NCI-H2029 treated with DMSO at 0.1 percent for 48 hours (cell line): ENCODE measurements around the gene SLC7A14.
A peak's percentile ranks its signal among the peaks of the same experiment; 100 is the strongest.

Experiments used
- DNase-seq: peaks from one replicate; lab custom pipeline; 2025; lab: John Stamatoyannopoulos, UW

SLC7A14 gene

DNA sequence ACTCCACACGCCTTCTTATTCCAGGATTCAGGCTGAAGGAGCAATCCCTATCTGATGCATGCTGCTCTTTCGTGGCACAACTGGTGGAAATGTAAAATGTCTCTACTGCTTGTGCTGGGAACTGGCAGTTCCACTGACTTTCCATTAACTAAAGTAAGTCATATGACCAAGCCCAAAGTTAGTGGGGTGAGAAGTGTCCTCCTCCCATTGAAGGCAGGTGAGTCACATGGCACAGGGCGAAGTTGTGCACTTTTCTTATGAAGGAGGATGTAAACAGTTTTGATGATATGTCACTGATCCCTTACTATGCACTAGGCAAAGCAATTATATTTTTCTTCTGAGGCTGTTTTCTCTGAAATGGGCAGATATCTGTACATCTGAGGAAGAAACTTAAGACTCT is 51.6 kb downstream of the SLC7A14 start:
- DNase-seq = no peak

DNA sequence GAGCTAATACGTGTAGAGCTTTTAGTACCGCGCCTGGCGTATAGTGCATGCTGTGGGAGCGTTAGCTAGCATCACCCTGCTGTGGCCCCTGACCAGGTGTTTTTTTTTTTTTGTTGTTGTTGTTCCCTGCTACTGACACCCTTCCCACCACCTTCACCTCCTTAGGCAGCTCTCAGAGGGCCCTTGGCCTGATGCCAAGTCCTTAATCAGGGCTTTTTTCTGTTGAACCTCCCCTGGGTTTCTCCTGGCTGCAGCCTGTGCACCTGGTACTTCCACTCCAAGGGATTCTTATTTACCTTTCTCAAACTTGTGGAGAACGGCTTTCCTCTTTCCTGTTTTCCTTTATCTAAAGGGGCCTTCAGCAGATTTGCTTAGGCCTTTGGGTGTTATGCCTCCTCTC is 53.3 kb downstream of the SLC7A14 start:
- DNase-seq = peak; percentile 38

DNA sequence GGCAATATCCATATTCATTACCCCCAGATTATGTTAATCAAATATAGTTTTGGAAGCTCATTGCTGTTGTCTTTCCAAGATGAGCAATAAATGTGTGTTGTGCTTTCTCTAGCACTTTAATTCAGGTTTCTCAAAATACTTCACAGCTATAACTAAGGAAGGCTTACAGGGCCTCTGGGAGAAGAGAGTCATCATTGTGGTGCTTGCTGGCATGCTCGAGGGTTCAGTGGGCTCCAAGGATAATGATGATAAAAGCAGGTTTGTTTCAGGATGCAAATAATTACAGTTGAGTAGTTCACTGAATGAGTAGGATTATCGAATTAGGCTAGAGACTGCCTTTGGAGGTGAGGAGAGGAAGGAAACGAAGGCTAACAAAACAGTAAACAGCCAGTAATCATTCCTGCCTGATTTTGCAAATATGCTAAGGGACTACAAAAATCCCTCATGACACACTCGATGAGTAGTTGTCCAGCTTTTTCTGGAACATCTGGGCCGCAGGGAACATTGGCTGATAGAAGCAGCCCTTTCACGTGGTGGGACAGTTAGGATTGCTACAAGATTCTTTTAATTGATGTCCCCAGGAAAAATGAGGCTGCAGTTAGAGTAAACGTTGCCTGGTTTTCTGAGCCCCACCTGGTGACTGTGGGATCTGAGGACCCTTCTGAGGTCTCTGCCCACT is 54.1 kb downstream of the SLC7A14 start:
- DNase-seq = no peak

DNA sequence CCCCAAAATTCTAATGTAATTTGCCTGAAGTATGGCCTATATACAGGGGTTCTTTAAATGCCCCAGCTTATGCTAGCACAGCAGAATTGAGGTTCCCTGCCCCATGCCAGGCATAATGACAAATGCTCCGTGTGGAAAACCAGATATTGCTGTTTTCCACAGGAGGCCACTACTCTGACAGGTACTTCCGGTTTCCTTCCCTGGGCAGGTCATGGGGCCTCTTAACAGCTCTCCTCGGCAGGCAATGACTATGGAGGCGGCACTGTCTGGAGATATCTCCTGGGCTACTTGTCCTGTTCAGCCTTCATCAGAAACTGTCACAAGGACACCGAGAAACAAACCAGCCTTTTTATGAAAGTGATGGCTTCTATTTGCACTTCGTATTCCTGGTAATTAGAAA is 54.8 kb downstream of the SLC7A14 start:
- no peak for DNase-seq

DNA sequence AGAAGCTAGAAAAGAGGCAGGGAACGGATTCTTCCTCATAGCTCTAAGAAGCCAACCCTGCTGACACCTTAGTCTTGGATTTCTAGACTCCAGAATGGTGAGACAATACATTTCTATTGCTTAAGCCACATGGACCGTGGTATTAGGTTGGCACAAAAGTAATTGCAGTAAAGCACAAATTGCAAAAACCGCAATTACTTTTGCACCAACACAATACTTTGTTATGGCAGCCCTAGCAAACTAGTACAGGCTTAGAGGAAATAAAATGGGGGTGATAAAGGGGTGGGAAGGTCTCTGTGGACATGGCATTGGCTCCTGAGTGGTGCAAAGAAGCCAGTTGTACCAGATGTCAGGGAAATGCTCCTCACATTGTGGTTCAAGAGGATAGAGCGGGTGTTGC is 56.0 kb downstream of the SLC7A14 start:
- DNase-seq = no peak

DNA sequence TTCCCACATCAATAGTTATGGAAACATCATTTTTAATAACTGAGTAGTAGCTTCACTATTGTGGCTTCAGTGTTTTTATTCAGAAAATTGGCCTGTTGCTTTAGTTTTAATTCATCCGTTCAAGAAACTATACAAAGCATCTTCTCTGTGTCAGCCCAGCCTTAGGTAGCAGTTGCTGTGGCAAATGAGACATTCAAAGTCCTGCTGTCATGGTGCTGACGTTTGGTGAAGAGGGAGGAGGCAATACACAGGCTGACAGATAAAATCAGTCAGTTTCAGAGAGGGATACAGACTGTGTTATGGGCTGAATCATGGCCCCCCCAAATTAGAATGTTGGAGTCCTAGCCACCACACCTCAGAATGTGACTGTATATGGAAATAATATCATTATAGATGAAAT is 56.5 kb downstream of the SLC7A14 start:
- DNase-seq = no peak

DNA sequence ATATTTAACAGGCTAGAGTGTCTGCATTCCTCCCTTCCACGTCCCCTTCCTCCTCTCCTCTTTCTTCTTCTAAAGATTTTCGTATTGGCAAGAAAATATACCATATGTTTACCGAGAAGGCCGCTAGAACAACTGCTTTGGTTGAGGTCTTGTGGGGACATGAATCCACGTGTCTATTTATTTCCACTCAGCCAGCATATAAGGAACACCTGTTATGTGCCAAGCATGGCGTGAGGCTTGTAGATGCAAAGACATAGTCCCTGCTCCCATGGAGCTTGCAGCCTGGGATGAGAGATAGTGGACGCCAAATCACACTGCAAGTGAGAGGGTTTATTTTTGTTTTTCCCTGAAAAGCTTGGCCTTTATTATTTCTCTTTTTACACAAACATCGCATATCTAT is 57.1 kb downstream of the SLC7A14 start:
- no peak for DNase-seq

DNA sequence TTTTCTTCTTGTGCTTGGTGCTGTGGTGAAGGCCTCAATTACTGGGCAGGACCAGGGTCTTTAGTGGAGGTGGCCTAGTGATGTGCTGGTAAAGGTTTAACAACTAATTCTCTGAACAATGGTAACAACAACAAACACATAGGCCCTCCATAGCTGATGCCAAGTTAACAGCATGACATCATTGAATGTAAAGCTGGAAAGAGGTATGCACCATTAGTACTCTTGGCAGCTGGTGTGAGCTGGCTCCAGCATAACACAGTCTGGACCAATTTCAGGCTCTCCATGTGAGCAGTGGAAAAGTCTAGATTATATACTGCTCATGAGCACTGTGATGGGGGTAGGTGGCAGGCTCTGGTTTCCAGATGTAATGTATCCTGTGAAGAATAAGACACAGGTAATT is 61.8 kb downstream of the SLC7A14 start:
- no peak for DNase-seq

DNA sequence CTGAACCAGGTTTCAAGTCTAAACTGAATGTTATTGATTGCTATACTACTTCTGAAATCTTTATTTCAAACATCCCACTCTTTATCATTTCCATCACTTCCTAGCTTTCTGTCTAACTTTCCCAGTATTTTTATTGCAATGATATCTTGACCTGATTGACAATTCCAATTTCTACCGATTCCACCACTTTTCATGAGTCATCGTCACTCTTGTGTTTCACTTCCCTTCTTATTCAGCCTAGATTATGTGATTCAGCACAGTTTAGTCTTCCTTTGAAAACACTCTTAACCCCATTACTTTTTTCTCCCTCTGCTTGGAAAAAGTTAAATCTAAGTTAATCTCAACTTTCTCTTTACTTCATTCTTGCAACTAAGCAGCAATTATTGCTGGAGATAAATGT is 62.6 kb downstream of the SLC7A14 start:
- DNase-seq = no peak

DNA sequence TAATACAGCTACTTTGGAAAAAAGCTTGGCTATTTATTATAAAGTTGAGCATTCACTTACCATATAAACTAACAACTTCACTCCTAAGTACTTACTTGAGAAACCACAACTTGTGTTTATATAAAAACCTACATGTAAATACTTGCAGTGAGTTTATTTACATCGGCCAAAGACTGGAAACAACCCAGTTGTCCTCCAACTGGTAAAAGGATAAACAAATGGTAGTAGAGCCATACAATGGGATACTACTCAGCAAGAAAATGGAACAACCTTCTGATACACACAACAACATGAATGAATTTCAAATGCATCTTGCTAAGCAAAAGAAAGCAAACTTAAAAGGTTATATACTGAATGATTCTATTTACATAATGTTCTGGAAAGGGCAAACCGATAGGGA is 63.7 kb downstream of the SLC7A14 start:
- no peak for DNase-seq

DNA sequence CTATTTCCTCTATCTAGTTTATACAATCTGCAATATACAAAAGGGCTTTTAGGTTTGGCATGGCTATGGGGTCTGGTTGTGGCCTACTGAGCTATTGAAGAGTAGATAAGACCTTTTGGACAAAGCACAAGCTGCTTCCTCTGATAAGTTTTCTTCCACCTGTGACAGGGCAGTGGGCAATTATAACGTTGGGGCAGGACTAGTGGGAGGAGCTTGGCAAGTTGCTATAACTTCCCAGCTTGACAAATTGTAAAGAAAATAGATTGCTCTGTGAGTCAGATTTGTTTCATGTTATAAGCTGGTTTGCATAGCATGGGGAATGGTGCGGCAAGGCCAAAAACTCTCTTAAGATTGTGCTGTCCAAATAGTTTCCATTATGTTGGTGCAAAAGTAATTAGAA is 64.9 kb downstream of the SLC7A14 start:
- no peak for DNase-seq

DNA sequence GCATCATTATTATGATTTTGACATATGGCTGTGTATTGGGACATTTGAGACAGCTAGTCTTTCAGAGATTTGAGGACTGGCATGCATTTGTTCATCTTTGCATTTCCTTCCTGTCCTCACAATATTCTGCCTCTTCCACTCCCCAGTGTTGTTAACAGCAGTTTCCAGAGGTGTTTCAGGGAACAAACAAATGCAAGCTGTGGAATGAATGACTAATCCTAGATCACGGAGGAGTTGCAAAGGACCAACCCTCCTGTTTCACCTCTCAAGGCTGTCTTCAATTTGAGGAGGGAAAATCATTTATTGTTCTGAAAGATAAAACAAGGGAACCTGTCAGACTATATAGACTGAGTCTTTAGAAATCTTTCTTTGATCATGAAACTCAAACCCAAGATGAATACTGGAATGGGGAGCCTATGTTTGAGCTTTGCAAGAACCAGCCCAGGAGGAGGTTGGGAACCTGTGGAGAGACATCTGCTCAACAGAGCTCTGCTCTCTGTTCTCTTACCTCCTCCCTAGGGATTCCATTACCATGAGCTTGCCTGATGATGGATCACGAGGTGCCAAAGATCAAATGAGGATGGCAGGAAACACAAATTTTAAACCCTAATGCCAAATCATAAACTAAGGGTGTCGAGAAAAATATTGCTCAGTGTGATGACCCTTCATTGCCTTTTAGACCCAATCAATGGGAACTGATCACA is 68.5 kb downstream of the SLC7A14 start:
- no peak for DNase-seq

DNA sequence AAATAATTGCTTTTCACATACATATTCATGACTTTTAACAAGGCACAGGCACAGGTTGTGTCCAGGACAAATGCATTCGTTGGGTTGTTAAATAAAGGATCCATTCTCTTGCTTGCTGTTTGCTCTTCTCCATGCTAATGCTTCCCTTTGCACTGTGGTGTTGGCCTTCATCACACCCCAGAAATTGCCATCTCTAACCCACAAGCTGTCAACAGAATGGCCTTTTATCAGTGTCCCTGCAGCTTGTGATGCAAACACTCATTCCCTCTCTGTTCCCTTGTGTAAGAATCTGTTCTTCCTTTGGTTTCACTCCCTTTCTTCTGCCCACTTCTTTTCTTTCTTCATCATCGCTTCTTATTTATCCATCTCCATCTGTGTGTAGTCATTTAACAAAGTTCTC is 72.2 kb downstream of the SLC7A14 start:
- no peak for DNase-seq

DNA sequence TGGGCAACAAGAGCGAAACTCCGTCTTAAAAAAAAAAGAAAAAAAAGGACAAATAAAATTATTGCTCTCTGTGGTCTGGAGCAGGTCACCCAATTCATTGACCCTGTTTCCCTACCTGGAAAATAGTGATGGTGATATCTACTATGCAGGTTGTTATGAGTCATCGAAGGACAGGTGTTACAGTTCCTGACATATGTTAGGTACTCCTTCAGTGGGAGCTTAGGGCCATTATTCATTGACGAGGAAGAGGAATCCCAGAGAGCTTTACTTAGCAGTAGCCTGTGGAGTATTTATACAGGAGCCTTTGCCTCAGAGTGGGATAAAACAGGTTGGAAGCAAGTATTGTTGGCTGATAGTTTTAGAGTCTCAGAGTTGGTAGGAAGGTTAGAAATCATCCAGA is 74.5 kb downstream of the SLC7A14 start:
- peak; percentile 13 for DNase-seq

DNA sequence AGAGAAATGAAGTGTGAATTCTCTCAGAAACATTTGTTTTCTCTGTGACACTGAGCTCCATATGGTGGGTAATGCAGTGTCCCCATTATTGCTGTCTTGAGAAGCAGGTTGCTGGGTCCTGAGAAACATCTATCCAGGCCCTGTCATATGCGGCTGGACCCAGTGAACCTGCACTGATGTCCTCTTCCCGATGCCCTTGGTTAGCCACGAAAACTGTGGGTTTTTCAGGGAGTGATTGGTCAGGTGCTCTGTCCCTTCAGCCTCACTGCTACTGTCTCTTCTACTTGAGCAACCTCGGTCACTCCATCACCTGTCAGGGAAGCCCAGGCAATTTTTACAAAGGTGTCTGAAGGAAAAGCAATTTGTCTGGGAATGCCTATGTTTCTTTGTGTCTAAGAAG is 77.0 kb downstream of the SLC7A14 start:
- DNase-seq = no peak

DNA sequence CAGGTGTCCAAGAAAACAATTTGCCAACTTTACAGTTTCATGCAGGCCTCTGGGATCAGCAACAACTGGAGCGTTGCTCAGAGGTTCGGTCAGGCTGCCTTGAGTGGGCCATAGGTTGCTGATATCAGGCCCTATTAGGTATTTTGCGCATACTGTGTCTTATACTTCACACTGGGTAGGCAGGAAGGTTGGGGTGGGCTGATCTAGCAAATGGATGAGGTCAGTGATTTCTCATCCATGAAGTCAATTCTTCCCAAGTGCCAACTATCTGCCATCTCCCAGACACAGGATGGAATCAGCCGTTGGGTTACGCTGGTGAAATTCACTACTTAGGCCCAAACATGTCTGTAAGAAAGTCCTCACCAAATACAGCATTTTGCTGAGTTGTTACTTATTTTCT is 77.6 kb downstream of the SLC7A14 start:
- DNase-seq = no peak

DNA sequence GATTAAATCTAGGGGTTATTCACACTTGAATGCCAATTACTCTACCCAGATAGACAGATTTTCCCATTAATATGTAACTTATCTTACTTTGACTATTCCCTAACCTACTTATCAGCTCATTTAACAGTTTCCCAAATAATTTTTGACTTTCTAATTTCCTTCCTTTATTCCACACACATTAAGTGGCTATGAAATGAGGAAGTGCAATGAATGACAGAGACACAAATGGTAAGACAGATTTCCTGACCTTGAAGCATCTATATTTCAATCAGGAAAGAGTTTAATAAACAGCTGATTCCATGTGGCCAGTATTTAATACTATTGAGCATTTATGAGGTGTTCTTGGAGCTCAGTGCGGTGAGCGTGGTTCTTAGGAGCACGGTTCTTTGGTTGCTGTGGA is 78.8 kb downstream of the SLC7A14 start:
- no peak for DNase-seq

DNA sequence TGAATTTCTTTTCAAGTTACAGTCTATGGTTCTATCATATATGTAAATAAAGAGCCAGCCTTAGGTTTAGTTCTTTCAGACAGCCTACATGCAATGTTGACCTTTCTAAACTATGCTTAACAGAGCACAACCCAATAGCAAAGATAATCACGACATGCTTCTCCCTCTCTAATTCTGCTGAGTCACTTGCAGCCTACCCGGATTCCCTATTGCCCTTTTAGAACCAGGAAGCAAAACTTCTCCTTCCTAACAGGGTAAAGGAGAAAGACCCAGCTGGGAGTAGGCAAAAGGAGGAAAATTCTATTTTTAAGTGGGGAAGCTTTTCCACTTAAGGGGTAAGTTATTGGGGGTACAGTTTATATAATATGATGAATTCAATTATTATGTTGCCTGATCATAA is 79.3 kb downstream of the SLC7A14 start:
- DNase-seq = peak; percentile 7

DNA sequence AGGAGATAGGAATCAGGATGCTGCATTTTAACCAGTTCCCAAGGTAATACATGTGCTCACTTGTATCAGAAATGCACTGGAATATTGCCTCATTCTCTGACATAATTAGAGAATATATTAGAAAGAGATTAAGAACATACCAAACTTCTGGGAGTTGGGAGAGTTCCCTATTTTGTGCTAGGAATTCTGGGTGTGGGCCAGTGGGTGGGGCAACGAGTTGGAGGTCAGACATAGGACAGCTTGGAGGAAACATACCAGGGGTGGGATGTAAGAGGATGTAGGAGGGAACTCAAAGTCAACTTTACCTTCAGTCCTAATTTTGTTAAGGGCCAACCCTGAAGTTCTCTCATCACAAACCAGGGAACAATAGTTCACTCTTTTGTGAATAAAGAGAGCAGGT is 83.6 kb downstream of the SLC7A14 start:
- no peak for DNase-seq

DNA sequence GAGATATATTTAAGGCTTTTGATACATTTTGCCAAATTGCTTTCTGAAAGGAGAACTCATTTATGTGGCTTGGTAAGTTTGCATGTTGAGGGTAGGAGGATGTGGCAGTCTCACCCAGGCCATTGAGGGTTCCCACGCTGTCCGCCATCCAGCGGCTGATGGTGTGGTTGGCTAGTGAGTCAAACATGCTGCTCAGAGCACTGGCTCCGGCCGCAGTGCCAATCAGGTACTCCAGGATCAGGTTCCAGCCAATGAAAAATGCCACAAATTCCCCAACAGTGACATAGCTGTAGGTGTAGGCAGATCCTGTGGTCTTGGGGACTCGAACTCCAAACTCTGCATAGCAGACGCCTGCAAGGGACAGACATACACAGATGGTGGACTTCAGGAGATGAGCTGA is 84.9 kb downstream of the SLC7A14 start:
- no peak for DNase-seq

DNA sequence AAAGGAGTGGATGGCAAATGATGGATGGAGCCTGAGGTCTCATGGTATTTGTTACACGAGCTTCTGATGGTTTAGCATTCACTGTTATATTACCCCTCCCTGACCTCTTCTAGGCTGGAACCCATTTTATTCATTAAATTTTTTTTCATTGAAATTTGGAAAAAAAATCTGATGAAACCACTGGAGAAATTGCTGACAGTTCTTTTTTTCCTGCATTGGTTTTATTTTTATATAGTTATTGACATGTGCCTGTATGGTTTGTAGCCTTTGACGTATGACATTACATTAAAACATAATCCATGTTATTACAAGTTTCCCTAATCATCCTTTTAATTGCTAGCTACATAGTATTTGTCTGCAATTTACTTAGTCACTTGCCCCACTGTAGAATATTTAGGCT is 85.4 kb downstream of the SLC7A14 start:
- no peak for DNase-seq

DNA sequence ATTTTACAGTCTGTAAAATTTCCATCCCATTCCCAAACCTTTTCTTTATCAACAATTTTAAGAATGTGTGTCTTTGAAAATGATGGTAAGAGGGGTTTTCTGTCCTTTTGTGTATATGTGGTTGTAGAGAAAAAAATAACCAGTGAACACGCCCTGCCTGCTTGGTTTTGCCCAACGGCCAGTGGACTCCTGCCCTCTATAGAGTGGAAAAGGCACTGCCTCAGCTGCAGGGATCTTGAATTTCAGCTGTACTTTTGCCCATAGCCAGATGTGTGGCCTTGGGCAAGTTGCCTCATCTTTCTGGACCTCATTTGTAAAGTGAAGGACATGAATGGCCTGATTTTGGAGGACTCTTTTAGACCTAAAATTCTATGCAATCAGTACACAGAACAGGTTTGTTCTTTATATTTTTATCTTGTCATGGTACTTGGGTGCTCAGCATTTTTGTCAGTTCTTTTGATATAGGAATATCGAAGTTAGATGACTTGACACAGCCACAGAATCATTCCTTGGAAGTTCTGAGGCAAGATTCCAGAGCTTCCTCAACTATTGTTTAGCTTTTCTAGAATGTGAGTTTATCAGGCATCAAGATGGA is 86.2 kb downstream of the SLC7A14 start:
- DNase-seq = no peak

DNA sequence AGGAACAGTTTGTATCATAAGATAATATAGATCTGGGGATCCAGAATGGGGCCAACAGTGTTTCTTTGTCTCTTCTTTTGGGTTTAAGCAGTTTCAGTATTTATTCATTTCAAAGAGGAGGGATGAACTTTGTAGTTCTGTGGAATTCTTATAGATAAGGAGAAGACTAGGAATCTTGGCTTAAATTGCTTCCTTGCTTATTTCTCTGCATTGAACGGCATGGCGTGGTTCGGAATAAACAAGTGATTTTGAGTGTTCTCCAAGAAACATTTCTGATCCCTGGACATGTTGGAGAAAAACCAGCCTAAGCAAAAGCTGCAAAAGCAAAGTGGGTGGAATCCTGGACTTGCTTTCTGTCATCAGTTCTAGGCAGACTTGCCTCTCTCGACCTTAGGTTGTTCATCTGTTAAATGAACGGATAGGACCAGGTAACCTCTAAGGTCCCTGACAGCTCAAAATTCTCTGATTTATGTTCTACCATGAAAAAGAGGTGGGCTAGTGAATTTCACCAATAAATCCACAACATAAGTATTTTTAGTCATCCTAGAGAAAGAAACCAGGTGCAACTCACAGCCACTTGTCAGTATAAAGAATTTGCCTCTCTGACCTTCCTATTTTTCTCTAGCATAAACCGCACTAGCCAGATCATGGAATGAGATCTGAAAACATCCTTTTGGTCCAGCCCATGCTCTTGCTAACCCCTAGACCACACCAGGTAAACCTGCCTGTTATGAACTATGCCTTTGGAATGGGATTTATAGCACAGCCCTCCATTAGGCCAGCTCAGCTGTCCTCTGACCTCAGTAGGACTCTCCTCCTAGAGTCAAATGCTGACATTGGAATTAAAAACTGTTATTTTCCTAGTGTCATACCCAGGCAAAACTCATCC is 88.4 kb downstream of the SLC7A14 start:
- no peak for DNase-seq
